GM18511 (cell line): ENCODE measurements around the gene CSF1.
A peak's percentile ranks its signal among the peaks of the same experiment; 100 is the strongest.

Experiments used
- ATAC-seq: cut with Tn5 transposase; IDR thresholded peaks from one replicate; pipeline ENCODE4 v1.9.1; 2021; ENCODE audit warnings: mild to moderate bottlenecking, moderate library complexity; ENCODE audit not compliant: unreplicated experiment

CSF1 gene

GRCh38 chr1:109882288-109883245 lies 28.1 kb upstream of the CSF1 start:
- no peak for ATAC-seq

DNA sequence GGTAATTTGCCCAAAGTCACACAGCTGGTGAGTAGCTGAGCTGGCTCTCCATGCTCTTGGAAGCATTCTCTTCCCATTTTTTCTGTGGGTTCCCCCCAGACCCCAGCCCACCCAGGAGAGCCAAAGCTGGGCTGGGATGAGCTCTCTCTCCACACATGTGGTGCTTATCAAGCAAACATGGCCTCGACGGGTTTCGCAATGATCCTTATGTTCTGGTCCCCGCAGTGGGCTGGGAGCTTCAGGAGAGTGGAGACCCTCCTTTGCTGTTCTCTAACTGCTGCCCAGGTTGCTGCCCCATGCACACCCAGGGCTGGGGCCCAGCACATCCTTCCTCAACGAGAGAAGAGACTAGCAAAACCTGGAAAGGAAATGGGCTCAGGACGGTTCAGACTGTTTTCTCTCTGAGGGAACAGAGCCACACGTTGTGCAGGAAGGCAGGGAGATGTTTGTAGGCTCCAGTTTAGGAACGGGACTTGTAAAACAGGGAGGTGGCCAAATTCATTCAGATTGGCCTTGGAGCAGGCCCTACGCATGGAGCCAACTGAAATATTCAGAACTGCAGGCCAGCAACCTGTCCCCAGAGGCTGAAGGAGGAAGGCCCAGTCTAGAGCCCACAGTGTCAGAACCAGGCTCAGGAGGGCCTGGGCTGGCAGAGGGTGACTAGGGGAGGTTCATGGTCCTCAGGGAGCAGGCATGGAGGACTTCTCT lies 27.2 kb upstream of the CSF1 start:
- ATAC-seq = no peak

GRCh38 chr1:109884242-109884891 lies 26.3 kb upstream of the CSF1 start:
- ATAC-seq = no peak

DNA sequence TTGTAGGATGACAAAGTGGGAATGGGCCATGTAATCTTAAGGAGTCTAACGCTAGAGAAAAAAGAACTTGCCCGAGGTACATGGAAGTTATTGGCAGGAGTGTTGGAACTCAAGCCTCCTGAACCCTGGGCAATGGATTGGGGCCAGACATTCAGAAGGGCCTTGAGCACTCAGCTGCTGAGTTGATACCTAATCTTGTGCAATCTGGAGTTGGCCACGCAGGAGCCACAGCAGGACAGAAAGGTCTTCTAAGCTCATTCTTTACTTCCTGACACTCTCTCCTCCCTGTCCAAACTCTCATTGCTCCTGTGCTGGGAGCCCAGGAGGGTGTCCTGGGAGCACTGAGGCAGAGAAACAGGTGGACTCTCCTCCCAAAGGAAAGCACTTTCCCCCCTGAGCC lies 25.1 kb upstream of the CSF1 start:
- no peak for ATAC-seq

DNA sequence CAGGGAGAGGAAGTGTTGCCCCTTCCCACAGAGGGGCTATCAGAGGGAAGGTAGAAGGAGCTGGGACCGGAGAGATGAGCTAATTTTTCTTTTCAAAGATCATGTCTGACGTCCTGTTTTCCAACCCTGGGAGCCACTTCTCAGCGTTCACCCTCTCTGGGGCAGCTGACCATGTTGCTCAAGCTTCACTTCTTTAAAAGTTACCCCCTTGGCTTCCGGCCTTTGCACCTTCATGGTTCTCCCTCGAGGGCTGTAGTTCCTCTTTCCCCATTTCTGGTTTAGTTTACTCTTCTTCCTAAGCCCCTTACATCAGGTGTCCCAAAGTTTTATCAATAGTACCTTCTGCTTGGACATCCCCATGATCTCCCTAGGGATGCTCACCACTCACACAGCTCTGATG lies 23.8 kb upstream of the CSF1 start:
- peak; percentile 59 for ATAC-seq

DNA sequence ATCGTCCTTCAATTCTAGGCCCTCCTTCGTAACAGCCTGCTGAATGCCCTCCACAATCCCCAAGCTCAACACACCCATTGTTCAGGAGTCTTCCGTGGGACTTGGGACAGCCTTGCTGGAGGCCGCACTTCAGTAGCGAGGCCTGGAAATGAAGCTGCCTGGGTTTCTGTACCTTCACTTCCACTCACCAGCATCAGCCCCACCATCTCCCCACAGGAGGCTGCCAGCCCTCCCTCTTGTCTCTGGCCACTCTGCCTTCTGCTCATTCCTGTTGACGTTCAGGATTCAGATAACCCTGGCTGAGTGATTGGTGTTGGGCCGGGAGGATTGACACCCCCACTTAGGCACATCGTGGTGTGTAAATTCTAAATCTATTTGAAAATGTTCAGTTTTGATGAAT lies 23.4 kb upstream of the CSF1 start:
- no peak for ATAC-seq

GRCh38 chr1:109887884-109888283 lies 22.8 kb upstream of the CSF1 start:
- no peak for ATAC-seq

DNA sequence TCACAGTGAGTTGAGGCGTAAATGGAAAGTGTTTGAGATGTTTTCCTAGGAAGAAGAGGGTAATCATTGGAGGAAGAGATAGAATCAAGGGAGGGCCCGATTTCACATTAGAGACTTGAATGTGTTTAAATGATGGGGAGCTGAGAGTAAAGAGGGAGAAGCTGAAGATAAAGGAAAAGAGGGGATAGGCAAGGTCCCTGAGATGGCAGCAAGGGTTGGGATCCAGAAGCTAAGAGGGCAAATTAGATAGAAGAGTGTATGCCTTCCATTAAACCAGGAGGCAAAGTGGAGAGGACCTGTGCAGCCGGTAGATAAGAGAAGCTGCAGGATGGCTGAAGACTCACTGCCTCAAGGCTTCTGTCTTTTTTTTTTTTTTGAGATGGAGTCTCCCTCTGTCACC lies 21.6 kb upstream of the CSF1 start:
- ATAC-seq = no peak

- no peak for ATAC-seq
Measured at GRCh38 chr1:109890115-109890953, 20.3 kb upstream of the CSF1 start.

- ATAC-seq = no peak
Measured at GRCh38 chr1:109891930-109892329, 18.7 kb upstream of the CSF1 start.

DNA sequence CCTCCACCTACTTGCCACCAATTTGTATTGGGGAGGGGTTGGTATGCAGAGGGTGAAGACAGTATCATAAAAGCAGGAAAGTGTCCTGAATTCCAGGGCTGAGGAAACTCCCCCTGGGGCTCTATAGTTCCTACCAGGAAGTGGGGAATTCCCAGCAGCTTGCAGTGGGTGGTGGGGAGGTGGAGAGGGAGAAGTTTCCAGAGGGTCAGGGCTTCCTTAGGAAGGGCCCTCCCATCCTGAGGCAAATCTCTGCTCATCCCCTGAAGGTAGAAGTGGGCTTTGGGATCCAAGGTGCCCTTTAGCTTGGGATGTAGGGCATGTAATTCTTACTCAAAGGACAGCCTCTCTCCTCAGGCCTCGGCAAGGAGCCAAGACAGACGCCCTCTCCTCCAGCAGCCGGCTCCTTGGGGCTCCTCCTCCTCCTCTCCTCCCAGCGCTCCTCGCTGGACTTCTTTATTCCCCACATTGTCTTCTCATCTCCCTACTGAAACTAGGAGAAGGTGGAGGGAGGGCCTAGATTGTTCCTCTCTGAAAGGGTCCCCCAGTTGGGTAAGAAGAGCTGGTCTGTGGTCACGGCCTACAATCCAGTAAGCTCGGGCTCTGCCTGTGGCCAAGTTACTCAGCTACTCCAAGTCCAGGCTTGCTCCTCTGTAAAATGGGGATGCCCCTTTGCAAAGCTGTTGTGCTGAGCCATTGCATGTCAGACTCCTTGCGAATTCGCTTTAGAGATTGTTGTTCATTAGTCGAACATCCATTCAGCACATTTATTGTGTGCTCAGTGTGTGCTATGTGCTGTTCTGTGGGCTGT lies 17.9 kb upstream of the CSF1 start:
- no peak for ATAC-seq

- no peak for ATAC-seq
Measured at GRCh38 chr1:109893532-109894171, 17.0 kb upstream of the CSF1 start.

DNA sequence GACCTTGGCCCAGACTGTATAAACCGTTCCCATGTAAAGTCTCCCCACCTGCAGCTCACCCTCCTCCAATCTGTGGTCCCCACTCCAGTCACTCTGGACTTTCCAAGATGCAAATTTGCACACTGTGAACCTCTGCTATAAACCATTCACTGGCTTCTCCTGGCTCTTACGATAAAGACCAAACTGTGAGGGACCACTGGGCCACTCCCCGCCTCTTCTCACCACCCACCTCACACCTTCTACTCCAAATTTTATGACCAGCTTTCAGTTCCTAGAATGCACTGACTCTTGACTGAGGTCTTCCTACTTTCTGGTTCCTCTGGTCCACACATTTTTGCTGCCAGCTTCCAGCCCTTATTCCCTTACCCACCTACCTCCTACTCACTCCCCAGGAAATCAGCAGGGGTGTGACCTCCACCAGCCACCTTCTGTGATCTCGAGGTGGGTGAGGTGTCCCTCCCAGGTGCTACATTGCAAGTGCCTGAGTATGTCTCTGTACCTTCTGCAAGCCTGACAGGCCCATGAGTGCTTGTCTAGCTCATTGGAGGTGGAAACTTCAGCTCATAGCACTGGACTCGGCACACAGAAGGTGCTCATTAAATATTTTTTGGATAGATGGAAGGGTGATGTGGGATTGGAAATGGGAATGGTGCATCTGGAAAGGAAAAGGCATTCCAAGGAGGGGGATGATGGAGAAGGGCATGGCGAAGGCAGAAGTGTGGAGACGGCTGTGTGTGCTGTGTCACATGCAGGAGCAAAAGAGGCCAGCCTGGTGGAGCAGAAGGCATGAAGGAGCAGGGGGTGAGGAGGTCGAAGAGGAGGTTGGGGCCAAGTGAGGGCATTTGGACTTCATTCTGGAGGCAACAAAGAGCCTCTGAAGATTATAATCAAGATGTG lies 15.6 kb upstream of the CSF1 start:
- ATAC-seq = peak; percentile 59

DNA sequence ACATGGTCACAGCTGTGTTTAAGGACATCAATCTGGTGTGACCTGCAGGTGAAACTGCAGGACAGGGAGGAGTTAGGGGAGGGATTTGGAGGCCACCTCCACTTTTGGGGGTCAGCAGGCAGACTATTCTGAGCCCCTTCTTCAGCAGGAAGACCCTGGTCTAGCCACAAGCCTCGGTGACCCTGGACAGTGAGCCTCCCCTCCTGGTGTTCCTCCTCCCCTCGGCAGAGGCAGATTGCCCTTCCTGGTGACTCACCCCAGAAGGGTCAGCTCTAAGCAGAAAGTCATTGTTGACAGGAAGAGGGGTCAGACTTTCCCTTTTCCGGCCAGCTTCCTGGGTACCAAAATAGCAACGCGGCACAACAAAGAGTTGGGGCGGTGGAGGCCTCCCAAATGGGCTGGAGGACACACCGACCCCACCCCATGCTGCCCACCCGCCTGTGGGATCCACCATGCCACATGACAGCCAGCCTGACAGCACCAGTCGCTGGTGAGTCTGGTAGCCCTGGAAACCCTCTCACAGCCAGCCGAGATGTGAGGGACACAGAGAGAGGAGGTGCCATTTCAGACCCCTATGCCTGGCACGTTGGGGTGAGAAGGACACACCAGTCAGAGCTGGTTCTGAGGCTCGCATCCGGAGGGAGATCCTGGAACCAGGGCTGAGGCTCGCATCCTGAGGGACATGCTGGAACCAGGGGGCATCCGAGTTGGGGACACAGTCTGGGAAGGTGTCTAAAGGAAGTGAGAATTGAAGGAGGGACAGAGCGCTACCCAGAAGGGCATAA lies 14.7 kb upstream of the CSF1 start:
- ATAC-seq = no peak

DNA sequence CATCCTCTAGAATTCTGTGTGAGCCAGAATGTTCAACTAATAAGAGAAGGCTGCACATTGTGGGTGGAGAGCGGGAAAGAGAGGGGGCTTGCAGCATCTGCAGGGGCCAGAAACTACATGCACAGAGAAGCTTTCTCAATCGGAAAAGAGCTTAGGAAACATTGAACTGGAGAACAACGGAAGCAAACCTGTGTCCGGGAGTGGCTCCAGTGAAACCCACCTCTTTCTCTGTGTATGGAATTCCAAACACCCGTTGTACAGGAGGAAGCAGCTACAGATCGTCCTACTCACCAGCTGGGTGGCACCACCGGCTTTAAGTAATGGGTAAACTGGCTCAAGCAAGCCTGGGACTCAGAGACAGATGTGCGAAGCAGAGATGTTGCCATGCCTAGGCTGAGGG lies 14.0 kb upstream of the CSF1 start:
- no peak for ATAC-seq

- no peak for ATAC-seq
Measured at GRCh38 chr1:109897259-109897955, 13.2 kb upstream of the CSF1 start.

GRCh38 chr1:109898842-109899241 lies 11.8 kb upstream of the CSF1 start:
- no peak for ATAC-seq
